ENCODE measurements around the gene SLC22A31. TPM values are rescaled to one million over a fixed set of nuclear protein-coding genes. Genes with fewer than 3 reads are reported as not detected.

SLC22A31 gene
- total RNA-seq, 1 experiment from 2014 or later, result 8.4 TPM

- ChIA-PET POLR2A (ENCODE audit: unreplicated experiment) (no interaction called here), CTCF (interaction anchor here (0.6 kb wide), 1 partner anchor 163 kb away, joined by 8 read pairs; no protein-coding TSS in a partner anchor)
- Histone ChIP-seq H2AFZ (ENCODE audit: low read length) (peak overlapping the region; percentile 80), H3K79me2 (ENCODE audit: low read length) (peaks cover 33% of the 10 kb centered on the region), H3K4me3 (ENCODE audit: low read length) (peak overlapping the region; percentile 98), H3F3A (ENCODE audit: low read length, unreplicated experiment) (no peaks in the 10 kb centered on the region), H3K9me3 (ENCODE audit: low read length) (no peaks in the 10 kb centered on the region), H3K4me1 (ENCODE audit: insufficient read depth, low read length) (0 out of 2 replicates have a peak, but pooled peaks cover 10% of the 10 kb centered on the region), H3K27ac (ENCODE audit: low read length) (peak overlapping the region; percentile 86), H4K20me1 (ENCODE audit: low read length) (no peaks in the 10 kb centered on the region), H3K9ac (ENCODE audit: low read length) (peak overlapping the region; percentile 98), H3K9me2 (replicated peaks; ENCODE audit: low read length) (no peaks in the 10 kb centered on the region), H3K27me3 (ENCODE audit: low read length) (no peaks in the 10 kb centered on the region), H3K36me3 (ENCODE audit: low read depth, low read length) (no peaks in the 10 kb centered on the region; the same call in 1 of the 2 replicates), H3K4me2 (ENCODE audit: low read length) (peak overlapping the region; percentile 98)
- peak; percentile 57 for DNase-seq
- intact Hi-C loops (cut with micrococcal nuclease), result no loop called here
- peak; percentile 67 for TF ChIP-seq CTCF (conservative IDR thresholded peaks at IDR 0.05; ENCODE audit: low read depth, low read length)
- no peak for TF ChIP-seq EZH2phosphoT487 (IDR thresholded peaks at IDR 0.05; ENCODE audit: borderline replicate concordance, low read length)
- no TSS peak for BruUV-seq (replicated peaks)
- peak; percentile 66 for ATAC-seq
These were observed 16.2 kb upstream of the SLC22A31 start for GRCh38 chr16:89216315-89217137.

GRCh38 chr16:89210904-89211515 is 10.7 kb upstream of the SLC22A31 start:
- intact Hi-C loops (cut with micrococcal nuclease), result no loop called here
- no peaks in the 10 kb centered on the region for H3F3A ChIP-seq (ENCODE audit: low read length, unreplicated experiment)
- no peaks in the 10 kb centered on the region for H3K9me3 ChIP-seq (ENCODE audit: low read length)
- 0 out of 2 replicates have a peak, but pooled peaks cover 2% of the 10 kb centered on the region for H3K4me1 ChIP-seq (ENCODE audit: insufficient read depth, low read length)
- POLR2A ChIA-PET (ENCODE audit: unreplicated experiment), result interaction anchor here (0.5 kb wide), 1 partner anchor 438 kb away, joined by 21 read pairs; no protein-coding TSS in a partner anchor
- BruUV-seq (replicated peaks), result no TSS peak
- H3K27ac ChIP-seq (ENCODE audit: low read length), result no peak overlapping the region
- H3K4me2 ChIP-seq (ENCODE audit: low read length), result no peak overlapping the region
- H3K4me3 ChIP-seq (ENCODE audit: low read length), result no peak overlapping the region
- no peaks in the 10 kb centered on the region for H3K27me3 ChIP-seq (ENCODE audit: low read length)
- H3K79me2 ChIP-seq (ENCODE audit: low read length), result 0 out of 2 replicates have a peak, but pooled peaks cover 10% of the 10 kb centered on the region
- CTCF ChIA-PET, result no interaction called here
- no peak for TF ChIP-seq EZH2phosphoT487 (IDR thresholded peaks at IDR 0.05; ENCODE audit: borderline replicate concordance, low read length)
- TF ChIP-seq EZH2 (IDR thresholded peaks at IDR 0.05; ENCODE audit: low read length, unreplicated experiment), result no peak
- no peak for TF ChIP-seq CTCF (conservative IDR thresholded peaks at IDR 0.05; ENCODE audit: low read depth, low read length)
- no peaks in the 10 kb centered on the region for H3K9me2 ChIP-seq (replicated peaks; ENCODE audit: low read length)
- H2AFZ ChIP-seq (ENCODE audit: low read length), result no peak overlapping the region
- no peaks in the 10 kb centered on the region for H3K36me3 ChIP-seq (ENCODE audit: low read depth, low read length)
- ATAC-seq (no peak; the same call in 1 of the 2 replicates), DNase-seq (no peak)
- no peak overlapping the region for H3K9ac ChIP-seq (ENCODE audit: low read length)
- no peaks in the 10 kb centered on the region for H4K20me1 ChIP-seq (ENCODE audit: low read length)
